WI38 (cell line): Measurements from ENCODE around the gene MYO3B.
"Not testable (repeated sequence)": the region's sequence is repeated elsewhere in the genome, so short reads cannot be mapped to it uniquely, and the experiment has no call there.

Source experiments
- H3K4me3 ChIP-seq: 2 replicates; pipeline ENCODE4 v1.5.1; 2011; ENCODE audit warnings: low read depth, mild to moderate bottlenecking, control low read depth, low read length
- TF ChIP-seq, protein P1 (sequence below): IDR thresholded peaks from 2 replicates; pipeline ENCODE4 v1.5.1; 2012; ENCODE audit warnings: low read depth, mild to moderate bottlenecking, control low read depth, low read length

The MYO3B gene

DNA sequence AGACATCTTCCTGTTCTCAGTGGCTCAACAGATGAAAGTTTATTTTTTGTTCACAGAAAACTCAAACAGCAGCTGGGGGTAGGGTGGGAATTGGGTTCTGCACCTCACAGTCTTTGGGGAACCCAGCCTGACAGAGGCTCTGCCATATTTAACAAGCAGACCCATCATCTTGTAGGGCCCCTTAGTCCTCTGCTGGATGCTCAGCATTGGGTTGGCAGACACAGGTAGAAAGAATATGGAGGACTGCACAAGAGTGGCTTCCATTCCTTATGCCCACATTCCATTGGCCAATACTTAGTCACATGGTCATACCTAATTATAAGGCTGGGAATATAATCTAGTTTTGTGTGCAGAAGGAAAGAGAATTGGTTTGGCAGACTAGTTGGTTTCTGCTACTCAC, 89.1 kb downstream of the MYO3B start:
- no peak overlapping the region for H3K4me3 ChIP-seq
- TF ChIP-seq, protein P1, sequence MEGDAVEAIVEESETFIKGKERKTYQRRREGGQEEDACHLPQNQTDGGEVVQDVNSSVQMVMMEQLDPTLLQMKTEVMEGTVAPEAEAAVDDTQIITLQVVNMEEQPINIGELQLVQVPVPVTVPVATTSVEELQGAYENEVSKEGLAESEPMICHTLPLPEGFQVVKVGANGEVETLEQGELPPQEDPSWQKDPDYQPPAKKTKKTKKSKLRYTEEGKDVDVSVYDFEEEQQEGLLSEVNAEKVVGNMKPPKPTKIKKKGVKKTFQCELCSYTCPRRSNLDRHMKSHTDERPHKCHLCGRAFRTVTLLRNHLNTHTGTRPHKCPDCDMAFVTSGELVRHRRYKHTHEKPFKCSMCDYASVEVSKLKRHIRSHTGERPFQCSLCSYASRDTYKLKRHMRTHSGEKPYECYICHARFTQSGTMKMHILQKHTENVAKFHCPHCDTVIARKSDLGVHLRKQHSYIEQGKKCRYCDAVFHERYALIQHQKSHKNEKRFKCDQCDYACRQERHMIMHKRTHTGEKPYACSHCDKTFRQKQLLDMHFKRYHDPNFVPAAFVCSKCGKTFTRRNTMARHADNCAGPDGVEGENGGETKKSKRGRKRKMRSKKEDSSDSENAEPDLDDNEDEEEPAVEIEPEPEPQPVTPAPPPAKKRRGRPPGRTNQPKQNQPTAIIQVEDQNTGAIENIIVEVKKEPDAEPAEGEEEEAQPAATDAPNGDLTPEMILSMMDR, result no peak

DNA sequence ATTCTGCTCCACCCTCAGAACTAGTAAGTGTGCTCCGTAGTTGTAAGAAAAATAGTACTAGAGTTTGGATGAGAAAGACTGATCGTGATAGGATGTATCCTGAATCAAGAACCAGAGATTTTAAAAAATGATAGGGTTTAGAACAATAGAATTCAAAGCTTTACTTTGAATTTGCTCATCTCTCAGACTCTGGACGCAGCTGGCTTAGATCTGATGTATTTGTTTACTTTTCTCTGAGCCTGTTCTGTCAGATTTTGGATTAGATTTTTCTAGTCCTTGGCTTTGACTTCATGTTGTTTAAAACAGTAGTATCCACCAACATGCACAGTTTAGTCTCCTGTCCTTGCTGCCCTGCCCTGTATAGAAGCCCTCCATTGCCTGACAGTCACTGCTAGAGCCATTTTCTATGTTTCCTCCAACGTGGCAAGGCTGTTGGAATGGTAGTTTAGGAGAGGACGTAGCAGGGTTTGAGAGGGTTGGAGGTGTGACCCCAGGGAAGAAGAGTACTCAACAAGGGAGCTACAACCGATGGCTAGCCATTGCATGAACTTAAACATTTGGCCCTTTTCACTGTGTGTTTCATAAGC, 92.4 kb downstream of the MYO3B start:
- TF ChIP-seq, protein P1, result no peak
- H3K4me3 ChIP-seq, result no peak overlapping the region

DNA sequence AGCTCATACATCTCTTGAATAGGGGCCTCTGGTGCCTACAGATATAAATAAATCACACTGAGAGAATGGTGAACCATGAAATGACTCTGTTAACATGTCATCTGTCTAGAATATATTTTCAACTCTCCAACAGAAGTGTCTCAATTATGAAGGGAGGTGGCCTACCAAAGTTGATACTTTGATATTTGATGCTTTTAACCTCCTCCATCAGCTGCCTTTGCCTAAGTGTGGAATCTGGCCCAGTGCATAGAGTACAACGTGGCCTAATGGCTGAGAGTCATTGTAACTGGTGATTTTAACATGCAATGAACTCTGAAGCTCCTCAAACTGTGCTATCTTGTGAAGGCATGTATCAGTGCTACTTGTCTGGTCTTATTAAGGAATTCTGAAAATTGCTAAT, 93.4 kb downstream of the MYO3B start:
- no peak overlapping the region for H3K4me3 ChIP-seq
- TF ChIP-seq, protein P1, result no peak

- TF ChIP-seq, protein P1, result no peak
- H3K4me3 ChIP-seq, result no peak overlapping the region
Measured at GRCh38 chr2:170276056-170276455, 98.1 kb downstream of the MYO3B start.

DNA sequence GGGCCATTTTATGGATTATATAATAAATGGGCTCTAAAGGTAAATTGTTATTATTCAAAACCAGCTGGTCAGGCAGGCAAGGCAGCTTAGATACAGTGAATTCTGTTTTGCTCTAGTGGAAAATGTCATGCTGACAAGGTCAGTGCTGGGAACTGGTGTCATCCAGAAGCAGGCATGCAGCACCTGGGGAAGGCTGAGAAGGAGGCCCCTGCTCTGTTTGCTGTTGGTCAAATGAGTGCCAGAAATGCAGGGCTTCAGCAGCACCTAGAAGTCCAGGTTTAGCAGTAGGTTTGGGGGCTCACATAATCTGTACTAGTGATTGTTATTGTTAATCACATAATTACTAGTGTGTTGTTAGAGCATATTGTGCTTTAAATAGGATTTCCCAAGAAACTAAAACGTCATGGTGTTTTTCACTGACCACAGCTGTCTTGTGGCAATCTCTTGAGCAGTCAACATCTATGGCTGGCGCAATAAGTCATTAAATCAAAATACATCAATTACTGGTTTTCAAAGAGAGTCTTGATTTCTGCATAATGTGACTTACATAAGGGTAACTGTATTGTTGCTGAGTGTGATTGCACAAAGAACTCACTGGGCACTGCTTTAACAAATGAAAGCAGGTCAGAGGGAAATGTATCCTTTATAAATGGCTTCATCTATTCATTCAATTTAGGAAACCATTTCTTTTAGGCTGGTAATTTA, 99.1 kb downstream of the MYO3B start:
- TF ChIP-seq, protein P1, result no peak
- no peak overlapping the region for H3K4me3 ChIP-seq

DNA sequence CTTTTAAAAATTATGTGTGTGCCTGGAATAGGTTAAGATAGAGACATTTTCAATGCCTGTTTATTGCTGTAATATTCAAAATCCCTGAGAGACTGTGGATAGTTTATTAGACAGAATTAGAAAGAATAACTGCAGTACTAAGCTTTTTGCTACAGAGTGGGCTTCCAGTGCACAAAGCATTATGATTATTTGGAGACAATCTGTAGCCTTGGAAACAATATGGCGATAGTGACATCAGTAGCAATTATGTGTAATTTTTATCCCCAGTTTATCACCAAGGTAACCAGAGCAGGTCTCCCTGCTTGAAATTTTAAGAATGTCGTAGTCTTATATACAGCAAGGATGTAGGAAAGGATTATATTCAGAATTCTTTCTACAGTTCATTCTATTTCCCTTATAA, 100.0 kb downstream of the MYO3B start:
- TF ChIP-seq, protein P1, result no peak
- no peak overlapping the region for H3K4me3 ChIP-seq

DNA sequence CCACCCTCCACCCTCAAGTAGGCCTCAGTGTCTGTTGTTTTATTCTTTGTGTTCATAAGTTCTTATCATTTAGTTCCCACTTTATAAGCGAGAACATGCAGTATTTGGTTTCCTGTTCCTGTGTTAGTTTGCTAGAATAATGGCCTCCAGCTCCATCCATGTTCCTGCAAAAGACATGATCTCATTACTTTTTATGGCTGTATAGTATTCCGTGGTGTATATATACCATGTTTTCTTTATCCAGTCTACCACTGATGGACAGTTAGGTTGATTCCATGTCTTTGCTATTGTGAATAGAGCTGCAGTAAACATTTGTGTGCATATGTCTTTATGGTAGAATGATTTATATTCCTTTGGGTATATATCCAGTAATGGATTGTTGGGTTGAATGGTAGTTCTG, 101.7 kb downstream of the MYO3B start:
- H3K4me3 ChIP-seq, result not testable (repeated sequence)

- TF ChIP-seq, protein P1, result no peak
- no peak overlapping the region for H3K4me3 ChIP-seq
Measured at GRCh38 chr2:170282851-170283250, 104.9 kb downstream of the MYO3B start.
